Measurements from ENCODE around the gene GRAMD1A.
"Not testable (repeated sequence)": the region's sequence is repeated elsewhere in the genome, so short reads cannot be mapped to it uniquely, and the experiment has no call there.

GRCh38 chr19:35029275-35029736, 29.2 kb downstream of the GRAMD1A start:
- not testable (repeated sequence) for TF ChIP-seq CTCF (IDR thresholded peaks at IDR 0.05; ENCODE audit: poor library complexity, severe bottlenecking); REST (IDR thresholded peaks at IDR 0.05; ENCODE audit: borderline replicate concordance); EP300 (conservative IDR thresholded peaks at IDR 0.05; ENCODE audit: poor library complexity, severe bottlenecking); TAF1 (IDR thresholded peaks at IDR 0.05; ENCODE audit: low read depth); EZH2 (IDR thresholded peaks at IDR 0.05; ENCODE audit: borderline replicate concordance, insufficient read depth, low read length, poor library complexity, severe bottlenecking); POLR2AphosphoS5 (IDR thresholded peaks at IDR 0.05); MXI1 (conservative IDR thresholded peaks at IDR 0.05; ENCODE audit: poor library complexity, severe bottlenecking)

All from neural cell (in vitro differentiated cells).